Liver (tissue), 9 donors: ENCODE data around the gene C9orf72. TPM values are rescaled to one million over a fixed set of nuclear protein-coding genes. Genes with fewer than 3 reads are reported as not detected.

Experiments
- DNase-seq: peaks from one replicate; pipeline ENCODE4 v3.0.0-alpha.2; 2017; ENCODE audit warnings: low spot score
- H3K27ac ChIP-seq, 2 donors: one replicate each; pipeline ENCODE4 v1.7.0; 2013; ENCODE audit warnings: inconsistent platforms in 2 of 2, low read length in 2 of 2, control low read depth in 1 of 2, low read depth in 1 of 2, mild to moderate bottlenecking in 1 of 2
- H3K27me3 ChIP-seq, 4 donors: one replicate each; pipeline versions ENCODE4 v1.6.1 to v1.7.0; 2013; ENCODE audit warnings: low read length in 3 of 4, inconsistent platforms in 1 of 4, mild to moderate bottlenecking in 1 of 4, moderate library complexity in 1 of 4; ENCODE audit not compliant: control insufficient read depth in 4 of 4, insufficient read depth in 4 of 4
- H3K36me3 ChIP-seq, 4 donors: one replicate each; pipeline versions ENCODE4 v1.6.1 to v1.7.0; 2013; ENCODE audit warnings: low read length in 3 of 4, mild to moderate bottlenecking in 3 of 4, low read depth in 1 of 4, moderate library complexity in 1 of 4; ENCODE audit not compliant: control insufficient read depth in 4 of 4, insufficient read depth in 3 of 4
- H3K4me1 ChIP-seq, 4 donors: one replicate each; pipeline versions ENCODE4 v1.6.1 to v1.7.0; 2013; ENCODE audit warnings: low read length in 3 of 4, mild to moderate bottlenecking in 3 of 4, moderate library complexity in 1 of 4; ENCODE audit not compliant: control insufficient read depth in 4 of 4, insufficient read depth in 4 of 4
- H3K4me3 ChIP-seq, 3 donors: one replicate each; pipeline versions ENCODE4 v1.6.1 to v1.7.0; 2013; ENCODE audit warnings: low read length in 3 of 3, control low read depth in 1 of 3, low read depth in 1 of 3, mild to moderate bottlenecking in 1 of 3
- H3K9ac ChIP-seq, 2 donors: one replicate each; pipeline ENCODE4 v1.7.0; 2013; ENCODE audit warnings: low read length in 2 of 2, mild to moderate bottlenecking in 2 of 2, moderate library complexity in 2 of 2, control low read depth in 1 of 2, low read depth in 1 of 2
- H3K9me3 ChIP-seq, 4 donors: one replicate each; pipeline versions ENCODE4 v1.6.1 to v1.7.0; 2013; ENCODE audit warnings: low read length in 3 of 4; ENCODE audit not compliant: control insufficient read depth in 4 of 4
- CTCF ChIP-seq: fragments of 150-350 bp; IDR thresholded peaks from 2 replicates; pipeline ENCODE4 v1.5.1; 2017; ENCODE audit warnings: improper control_type of control experiment, low read depth, low read length; ENCODE audit not compliant: missing input control
- EGR1 ChIP-seq, 2 donors: IDR thresholded peaks; 2 replicates each; pipeline ENCODE4 v1.6.1; 2016 to 2018; ENCODE audit warnings: antibody characterized with exemption in 2 of 2, low read depth in 2 of 2
- FOXA1 ChIP-seq: IDR thresholded peaks from 2 replicates; pipeline ENCODE4 v1.6.1; 2016; ENCODE audit warnings: antibody characterized with exemption
- FOXA2 ChIP-seq: IDR thresholded peaks from 2 replicates; pipeline ENCODE4 v1.6.1; 2016; ENCODE audit warnings: antibody characterized with exemption
- GABPA ChIP-seq, 2 donors: IDR thresholded peaks in 1 of 2; conservative IDR thresholded peaks in 1 of 2; 2 replicates each; pipeline ENCODE4 v1.6.1; 2016; ENCODE audit warnings: antibody characterized with exemption in 2 of 2, mild to moderate bottlenecking in 1 of 2, moderate library complexity in 1 of 2
- HNF4A ChIP-seq, 2 donors: conservative IDR thresholded peaks; 2 replicates each; pipeline ENCODE4 v1.6.1; 2016; ENCODE audit warnings: antibody characterized with exemption in 2 of 2, mild to moderate bottlenecking in 2 of 2
- HNF4G ChIP-seq: IDR thresholded peaks from 2 replicates; pipeline ENCODE4 v1.6.1; 2016; ENCODE audit warnings: antibody characterized with exemption
- JUND ChIP-seq, 2 donors: IDR thresholded peaks; 2 replicates each; pipeline ENCODE4 v1.6.1; 2016; ENCODE audit warnings: antibody characterized with exemption in 2 of 2
- MAX ChIP-seq: IDR thresholded peaks from 2 replicates; pipeline ENCODE4 v1.6.1; 2016; ENCODE audit warnings: antibody characterized with exemption
- NR2F2 ChIP-seq: IDR thresholded peaks from 2 replicates; pipeline ENCODE4 v1.6.1; 2016; ENCODE audit warnings: antibody characterized with exemption
- RAD21 ChIP-seq, 2 donors: IDR thresholded peaks; 2 replicates each; pipeline ENCODE4 v1.6.1; 2016; ENCODE audit warnings: antibody characterized with exemption in 2 of 2, mild to moderate bottlenecking in 2 of 2
- REST ChIP-seq: IDR thresholded peaks from 2 replicates; pipeline ENCODE4 v1.6.1; 2016; ENCODE audit warnings: antibody characterized with exemption, mild to moderate bottlenecking
- RXRA ChIP-seq, 2 donors: IDR thresholded peaks; 2 replicates each; pipeline ENCODE4 v1.6.1; 2017 to 2018; ENCODE audit warnings: antibody characterized with exemption in 2 of 2, mild to moderate bottlenecking in 1 of 2
- SP1 ChIP-seq: IDR thresholded peaks from 2 replicates; pipeline ENCODE4 v1.6.1; 2018; ENCODE audit warnings: antibody characterized with exemption, mild to moderate bottlenecking
- TAF1 ChIP-seq: conservative IDR thresholded peaks from 2 replicates; pipeline ENCODE4 v1.6.1; 2016; ENCODE audit warnings: antibody characterized with exemption, mild to moderate bottlenecking
- YY1 ChIP-seq: IDR thresholded peaks from 2 replicates; pipeline ENCODE4 v1.6.1; 2016; ENCODE audit warnings: antibody characterized with exemption, mild to moderate bottlenecking
- ZBTB33 ChIP-seq: IDR thresholded peaks from 2 replicates; pipeline ENCODE4 v1.6.1; 2016; ENCODE audit warnings: antibody characterized with exemption
- WGBS: extraction: QIAGEN DNeasy Blood & Tissue Kit; methylation state at CpG from one replicate; pipeline ENCODE4 v1.1.7; 2013; 5-methylcytosine and 5-hydroxymethylcytosine counted together
- polyA plus RNA-seq, 2 donors: library from polyadenylated mRNA; stranded (reverse) in 1 of 2; unstranded in 1 of 2; fragments of 200-250 nt in 1 of 2; fragments of >200 nt in 1 of 2; fragmentation: Nextera tagmentation in 1 of 2; extraction: Ambion mirVana in 1 of 2; gene quantifications; one replicate each; pipeline versions ENCODE4 v1.2.1 to v1.2.3, GENCODE V29; 2013 to 2015
- total RNA-seq, 2 donors: library from RNA; depleted of rRNA; stranded (reverse); fragments of >200 nt; gene quantifications; one replicate each; pipeline ENCODE4 v1.2.3, GENCODE V29; 2014
- donor health status: healthy.
- donor health status: healthy.
- donor health status: healthy.
- donor health status: healthy.
- donor health status: healthy.

C9orf72 gene
- total and polyA plus RNA-seq, 4 donors, result 2.8 to 14.1 (median 8.6) TPM

GRCh38 chr9:27510780-27511179 lies 62.5 kb downstream of the C9orf72 start:
- no peak overlapping the region for H3K4me3 ChIP-seq
- no peaks in the 10 kb centered on the region for H3K9me3 ChIP-seq
- no peak overlapping the region for H3K9ac ChIP-seq
- no peak for TF ChIP-seq CTCF
- TF ChIP-seq NR2F2, result no peak
- no peak for TF ChIP-seq HNF4A (conservative IDR thresholded peaks at IDR 0.05)
- no peak for TF ChIP-seq FOXA1
- no peak for TF ChIP-seq HNF4G
- TF ChIP-seq YY1, result no peak
- no peak for TF ChIP-seq JUND (IDR thresholded peaks at IDR 0.05)
- TF ChIP-seq FOXA2, result no peak
- no peak for TF ChIP-seq RAD21 (IDR thresholded peaks at IDR 0.05)
- no peak for TF ChIP-seq TAF1
- no peak for TF ChIP-seq MAX
- TF ChIP-seq GABPA (IDR thresholded peaks at IDR 0.05 in 1 of 2, conservative IDR thresholded peaks at IDR 0.05 in 1 of 2), result no peak
- TF ChIP-seq REST, result no peak
- TF ChIP-seq RXRA (IDR thresholded peaks at IDR 0.05), result no peak
- TF ChIP-seq EGR1 (IDR thresholded peaks at IDR 0.05; ENCODE audit: low read depth in 2 of 2), result no peak
- WGBS, result 86% methylated on average over 2 of the region's 2 CpGs
- H3K4me1 ChIP-seq, result no peaks in the 10 kb centered on the region
- no peak for DNase-seq
- H3K27me3 ChIP-seq, result no peaks in the 10 kb centered on the region
- no peaks in the 10 kb centered on the region for H3K36me3 ChIP-seq
- H3K27ac ChIP-seq, result no peak overlapping the region

- WGBS, result 74% methylated on average over 2 of the region's 2 CpGs
- H3K4me1 ChIP-seq, result no peaks in the 10 kb centered on the region
- H3K27ac ChIP-seq, result no peak overlapping the region
- DNase-seq, result no peak
- H3K27me3 ChIP-seq, result no peaks in the 10 kb centered on the region
- no peak overlapping the region for H3K9ac ChIP-seq
- no peaks in the 10 kb centered on the region for H3K36me3 ChIP-seq
- no peaks in the 10 kb centered on the region for H3K9me3 ChIP-seq
- no peak overlapping the region for H3K4me3 ChIP-seq
- TF ChIP-seq CTCF (no peak), EGR1 (IDR thresholded peaks at IDR 0.05; ENCODE audit: low read depth in 2 of 2) (no peak), RAD21 (IDR thresholded peaks at IDR 0.05) (no peak), FOXA1 (no peak), FOXA2 (no peak), TAF1 (no peak), NR2F2 (no peak), HNF4A (conservative IDR thresholded peaks at IDR 0.05) (no peak), SP1 (no peak), YY1 (no peak), GABPA (IDR thresholded peaks at IDR 0.05 in 1 of 2, conservative IDR thresholded peaks at IDR 0.05 in 1 of 2) (no peak), HNF4G (no peak), ZBTB33 (no peak)
Measured at GRCh38 chr9:27506981-27507380, 66.3 kb downstream of the C9orf72 start.
